HEK293 (cell line): ENCODE measurements around the gene KCNJ14.

ENCODE experiments used
- CTCF ChIA-PET: fragments of 350-600 bp; formaldehyde crosslinking; extraction: SDS; loops from one replicate; lab custom pipeline; 2021; ENCODE audit warnings: antibody characterized with exemption; lab: Yijun Ruan, JAX
- POLR2A ChIA-PET: fragments of 300-600 bp; formaldehyde crosslinking; extraction: SDS; loops from one replicate; lab custom pipeline; 2020; ENCODE audit warnings: antibody characterized with exemption, inconsistent platforms; lab: Yijun Ruan, JAX
- H3K27ac ChIP-seq: fragments of 200-500 bp; sonication (Bioruptor generic); 2 replicates; pipeline ENCODE4 v1.5.1; 2014; ENCODE audit warnings: low read depth, low read length, control low read depth, inconsistent platforms; ENCODE audit errors: extremely low read depth
- H3K36me3 ChIP-seq, 2 experiments: fragments of 200-500 bp in 1 of 2; sonication (Bioruptor generic) in 1 of 2; 1 replicate in 1 of 2; 2 replicates in 1 of 2; pipeline ENCODE4 v1.5.1; 2014 to 2017; ENCODE audit warnings: inconsistent platforms in 2 of 2, low read length in 2 of 2; ENCODE audit not compliant: control insufficient read depth in 2 of 2, insufficient read depth in 1 of 2
- H3K4me1 ChIP-seq: fragments of 200-500 bp; sonication (Bioruptor generic); 2 replicates; pipeline ENCODE4 v1.5.1; 2014; ENCODE audit warnings: mild to moderate bottlenecking, low read length, inconsistent platforms; ENCODE audit not compliant: control insufficient read depth, insufficient read depth
- H3K4me3 ChIP-seq: 2 replicates; pipeline ENCODE4 v1.5.1; 2011; ENCODE audit warnings: low read depth, mild to moderate bottlenecking, control low read depth, low read length, moderate library complexity
- H3K9me3 ChIP-seq: fragments of 200-500 bp; sonication (Bioruptor generic); 2 replicates; pipeline ENCODE4 v1.5.1; 2014; ENCODE audit warnings: low read depth, low read length, inconsistent platforms; ENCODE audit not compliant: control insufficient read depth, insufficient read depth
- KLF17 ChIP-seq: fragments of 450-650 bp; formaldehyde crosslinking; IDR thresholded peaks from 2 replicates; pipeline ENCODE4 v1.5.1; 2016; ENCODE audit warnings: missing biosample characterization, missing genetic modification characterization
- KLF8 ChIP-seq: fragments of 450-650 bp; formaldehyde crosslinking; IDR thresholded peaks from 2 replicates; pipeline ENCODE4 v1.5.1; 2016; ENCODE audit warnings: missing biosample characterization, missing genetic modification characterization
- KLF9 ChIP-seq: fragments of 450-650 bp; formaldehyde crosslinking; IDR thresholded peaks from 2 replicates; pipeline ENCODE4 v1.5.1; 2016; ENCODE audit warnings: missing biosample characterization, missing genetic modification characterization, low read depth
- TCF7L2 ChIP-seq: IDR thresholded peaks from 2 replicates; pipeline ENCODE4 v1.6.1; 2011; ENCODE audit warnings: low read depth, mild to moderate bottlenecking, inconsistent platforms, low read length, moderate library complexity, borderline replicate concordance
- WT1 ChIP-seq: fragments of 450-650 bp; formaldehyde crosslinking; IDR thresholded peaks from 2 replicates; pipeline ENCODE4 v1.5.1; 2016; ENCODE audit warnings: missing biosample characterization, missing genetic modification characterization
- ZEB2 ChIP-seq: fragments of 450-650 bp; formaldehyde crosslinking; IDR thresholded peaks from 2 replicates; pipeline ENCODE4 v1.5.1; 2016; ENCODE audit warnings: missing biosample characterization, missing genetic modification characterization
- ZNF112 ChIP-seq: fragments of 450-650 bp; formaldehyde crosslinking; IDR thresholded peaks from 2 replicates; pipeline ENCODE4 v1.5.0; 2017; ENCODE audit warnings: missing biosample characterization, missing genetic modification characterization
- ZNF132 ChIP-seq: fragments of 450-650 bp; formaldehyde crosslinking; IDR thresholded peaks from 2 replicates; pipeline ENCODE4 v1.5.1; 2017; ENCODE audit warnings: missing biosample characterization, missing genetic modification characterization, borderline replicate concordance
- ZNF146 ChIP-seq: fragments of 450-650 bp; formaldehyde crosslinking; IDR thresholded peaks from 2 replicates; pipeline ENCODE4 v1.5.1; 2016; ENCODE audit warnings: missing biosample characterization, missing genetic modification characterization
- ZNF221 ChIP-seq: fragments of 450-650 bp; formaldehyde crosslinking; IDR thresholded peaks from 2 replicates; pipeline ENCODE4 v1.5.1; 2017; ENCODE audit warnings: missing biosample characterization, missing genetic modification characterization, borderline replicate concordance
- ZNF248 ChIP-seq: fragments of 450-650 bp; formaldehyde crosslinking; IDR thresholded peaks from 2 replicates; pipeline ENCODE4 v1.5.1; 2017; ENCODE audit warnings: missing biosample characterization, missing genetic modification characterization
- ZNF274 ChIP-seq, 2 experiments: fragments of 200-500 bp in 1 of 2; fragments of 450-650 bp in 1 of 2; sonication (Bioruptor generic) in 1 of 2; formaldehyde crosslinking in 1 of 2; IDR thresholded peaks; 2 replicates each; pipeline versions ENCODE4 v1.5.1 to v1.6.1; 2014 to 2016; ENCODE audit warnings: borderline replicate concordance in 1 of 2, inconsistent platforms in 1 of 2, low read length in 1 of 2, missing biosample characterization in 1 of 2, missing genetic modification characterization in 1 of 2
- ZNF292 ChIP-seq: fragments of 450-650 bp; formaldehyde crosslinking; IDR thresholded peaks from 2 replicates; pipeline ENCODE4 v1.5.1; 2016; ENCODE audit warnings: low read depth, missing biosample characterization, missing genetic modification characterization, borderline replicate concordance
- ZNF311 ChIP-seq: fragments of 450-650 bp; formaldehyde crosslinking; IDR thresholded peaks from 2 replicates; pipeline ENCODE4 v1.5.1; 2017; ENCODE audit warnings: missing biosample characterization, missing genetic modification characterization, borderline replicate concordance
- ZNF335 ChIP-seq: fragments of 450-650 bp; formaldehyde crosslinking; conservative IDR thresholded peaks from 2 replicates; pipeline ENCODE4 v1.5.1; 2016; ENCODE audit warnings: missing biosample characterization, missing genetic modification characterization
- ZNF362 ChIP-seq: fragments of 450-650 bp; formaldehyde crosslinking; IDR thresholded peaks from 2 replicates; pipeline ENCODE4 v1.5.1; 2016; ENCODE audit warnings: missing biosample characterization, missing genetic modification characterization
- ZNF391 ChIP-seq: fragments of 450-650 bp; formaldehyde crosslinking; IDR thresholded peaks from 2 replicates; pipeline ENCODE4 v1.5.1; 2016; ENCODE audit warnings: low read depth, missing biosample characterization, missing genetic modification characterization, borderline replicate concordance
- ZNF398 ChIP-seq: fragments of 450-650 bp; formaldehyde crosslinking; IDR thresholded peaks from 2 replicates; pipeline ENCODE4 v1.5.1; 2017; ENCODE audit warnings: missing biosample characterization, missing genetic modification characterization
- ZNF416 ChIP-seq: fragments of 450-650 bp; formaldehyde crosslinking; IDR thresholded peaks from 2 replicates; pipeline ENCODE4 v1.5.1; 2016; ENCODE audit warnings: missing biosample characterization, missing genetic modification characterization
- ZNF473 ChIP-seq: fragments of 450-650 bp; formaldehyde crosslinking; IDR thresholded peaks from 2 replicates; pipeline ENCODE4 v1.5.1; 2017; ENCODE audit warnings: missing biosample characterization, missing genetic modification characterization
- ZNF488 ChIP-seq: fragments of 450-650 bp; formaldehyde crosslinking; IDR thresholded peaks from 2 replicates; pipeline ENCODE4 v1.5.1; 2016; ENCODE audit warnings: missing biosample characterization, missing genetic modification characterization
- ZNF513 ChIP-seq: fragments of 450-650 bp; IDR thresholded peaks from 2 replicates; pipeline ENCODE4 v1.5.1; 2018; ENCODE audit warnings: missing biosample characterization, missing genetic modification characterization
- ZNF548 ChIP-seq: fragments of 450-650 bp; formaldehyde crosslinking; IDR thresholded peaks from 2 replicates; pipeline ENCODE4 v1.5.1; 2016; ENCODE audit warnings: missing biosample characterization, missing genetic modification characterization
- ZNF558 ChIP-seq: fragments of 450-650 bp; formaldehyde crosslinking; IDR thresholded peaks from 2 replicates; pipeline ENCODE4 v1.5.1; 2016; ENCODE audit warnings: missing biosample characterization, missing genetic modification characterization
- ZNF747 ChIP-seq: fragments of 450-650 bp; formaldehyde crosslinking; IDR thresholded peaks from 2 replicates; pipeline ENCODE4 v1.5.1; 2016; ENCODE audit warnings: missing biosample characterization, missing genetic modification characterization
- ZNF791 ChIP-seq: fragments of 450-650 bp; formaldehyde crosslinking; IDR thresholded peaks from 2 replicates; pipeline ENCODE4 v1.5.1; 2016; ENCODE audit warnings: missing biosample characterization, missing genetic modification characterization

The KCNJ14 gene

GRCh38 chr19:48500830-48501493, 45.6 kb downstream of the KCNJ14 start:
- Histone ChIP-seq H3K4me3 (peak overlapping the region; percentile 17), H3K4me1 (peaks cover 3% of the 10 kb centered on the region; the same call in 1 of the 2 replicates), H3K9me3 (no peaks in the 10 kb centered on the region), H3K27ac (no peak overlapping the region; the same call in 1 of the 2 replicates), H3K36me3 (no peaks in the 10 kb centered on the region)
- ChIA-PET POLR2A (no interaction called here), CTCF (interaction anchor here (0.7 to 1.8 kb wide), 4 partner anchors 12 to 110 kb away, joined by 3 to 9 read pairs (median 3); partner anchors contain the start of gene KDELR1)
- TF ChIP-seq ZNF548 (tag by site-specific recombination) (no peak), ZNF146 (tag by site-specific recombination) (no peak), KLF8 (tag by site-specific recombination) (no peak), KLF17 (tag by site-specific recombination) (no peak), ZNF473 (tag by site-specific recombination) (no peak), ZNF274 (IDR thresholded peaks at IDR 0.05; ENCODE audit: low read length) (no peak), ZNF274 (tag by site-specific recombination; IDR thresholded peaks at IDR 0.05; ENCODE audit: borderline replicate concordance) (no peak), TCF7L2 (no peak), ZNF112 (tag by site-specific recombination) (no peak), ZNF132 (tag by site-specific recombination) (no peak), ZNF248 (tag by site-specific recombination) (no peak), WT1 (tag by site-specific recombination) (no peak), ZNF791 (tag by site-specific recombination) (no peak), ZNF362 (no peak), ZNF558 (tag by site-specific recombination) (no peak)

GRCh38 chr19:48501494-48502349, 46.3 kb downstream of the KCNJ14 start:
- POLR2A ChIA-PET = interaction anchor here (0.6 to 1.2 kb wide), 14 partner anchors 8 to 1388 kb away, joined by 3 to 20 read pairs (median 4); partner anchors contain the start of genes RPL18, SPHK2, SYNGR4 and TMEM143
- H3K36me3 ChIP-seq = no peaks in the 10 kb centered on the region
- H3K27ac ChIP-seq = no peak overlapping the region; the same call in 1 of the 2 replicates
- peaks cover 3% of the 10 kb centered on the region; the same call in 1 of the 2 replicates for H3K4me1 ChIP-seq
- peak overlapping the region; percentile 21 for H3K4me3 ChIP-seq
- CTCF ChIA-PET = interaction anchor here (0.6 to 1.8 kb wide), 10 partner anchors 8 to 686 kb away, joined by 3 to 17 read pairs (median 4); no protein-coding TSS in a partner anchor
- H3K9me3 ChIP-seq = no peaks in the 10 kb centered on the region
- TF ChIP-seq ZNF398 (peak; percentile 89), ZNF292 (no peak), ZNF335 (tag by site-specific recombination) (peak; percentile 59), ZNF221 (no peak), ZNF513 (tag by site-specific recombination) (no peak), ZNF488 (no peak), ZNF311 (tag by site-specific recombination) (no peak), ZNF747 (tag by site-specific recombination) (no peak), ZNF391 (tag by site-specific recombination) (no peak), ZNF416 (no peak), KLF9 (tag by site-specific recombination) (peak; percentile 83), ZEB2 (tag by site-specific recombination) (peak; percentile 58), KLF8 (tag by site-specific recombination) (peak; percentile 98)
